Measurements from ENCODE around the gene H2BK1.

DNA sequence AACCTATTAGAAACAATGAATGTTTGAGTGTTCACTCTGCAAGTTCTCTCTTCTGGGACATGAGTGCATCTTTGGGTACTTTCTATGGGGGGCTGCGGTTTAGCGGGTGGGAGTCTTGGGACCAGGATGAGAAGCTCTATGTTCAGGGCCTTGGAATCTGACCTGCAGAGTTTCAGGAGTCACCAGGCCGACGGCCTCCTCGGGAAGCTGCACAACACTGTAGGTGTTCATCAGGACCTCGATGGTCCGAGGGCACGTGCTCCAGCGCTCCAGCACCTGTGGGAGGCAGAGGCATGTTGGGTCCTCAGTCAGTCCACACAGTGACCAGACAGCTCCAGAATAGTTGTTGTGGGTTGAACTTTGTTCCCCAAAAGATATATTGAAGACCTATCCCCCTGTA lies 33.9 kb downstream of the H2BK1 start:
- TF ChIP-seq CTCF (IDR thresholded peaks at IDR 0.05; ENCODE audit: low read length): no peak
- TF ChIP-seq EZH2 (IDR thresholded peaks at IDR 0.05; ENCODE audit: borderline replicate concordance, low read length): no peak
